OCI-LY1 (cell line): ENCODE data around the gene ZNF441.

Experiments used
- H2AFZ ChIP-seq: fragments of 200-600 bp; sonication (generic), shearing (Covaris generic); 2 replicates; pipeline ENCODE4 v1.6.0; 2014; ENCODE audit warnings: antibody characterized with exemption, mild to moderate bottlenecking, low read length
- H3F3A ChIP-seq: fragments of 200-600 bp; sonication (generic), shearing (Covaris generic); 2 replicates; pipeline ENCODE4 v1.6.0; 2014; ENCODE audit warnings: mild to moderate bottlenecking, antibody characterized with exemption, low read length, moderate library complexity; ENCODE audit not compliant: insufficient read depth
- H3K27ac ChIP-seq: fragments of 200-600 bp; sonication (generic); 2 replicates; pipeline ENCODE4 v1.5.1; 2014; ENCODE audit warnings: low read length, mixed run types, mild to moderate bottlenecking, low read depth; ENCODE audit not compliant: poor library complexity, severe bottlenecking
- H3K27me3 ChIP-seq: fragments of 200-600 bp; sonication (generic); 2 replicates; pipeline ENCODE4 v1.6.0; 2014; ENCODE audit warnings: antibody characterized with exemption, mild to moderate bottlenecking, low read length, moderate library complexity; ENCODE audit not compliant: insufficient read depth
- H3K36me3 ChIP-seq: fragments of 200-600 bp; sonication (generic); 2 replicates; pipeline ENCODE4 v1.6.1; 2014; ENCODE audit warnings: mild to moderate bottlenecking, antibody characterized with exemption, low read length, moderate library complexity, mixed read lengths; ENCODE audit not compliant: insufficient read depth
- H3K4me1 ChIP-seq: fragments of 200-600 bp; sonication (generic); 2 replicates; pipeline ENCODE4 v1.5.1; 2014; ENCODE audit warnings: mild to moderate bottlenecking, low read length, moderate library complexity; ENCODE audit not compliant: insufficient read depth, severe bottlenecking
- H3K4me2 ChIP-seq: fragments of 200-600 bp; sonication (generic), shearing (Covaris generic); 2 replicates; pipeline ENCODE4 v1.6.1; 2014; ENCODE audit warnings: low read length
- H3K4me3 ChIP-seq: fragments of 200-600 bp; sonication (generic); 2 replicates; pipeline ENCODE4 v1.5.1; 2014; ENCODE audit warnings: low read length, low read depth, mild to moderate bottlenecking, mixed read lengths; ENCODE audit not compliant: poor library complexity, severe bottlenecking
- H3K79me2 ChIP-seq: fragments of 200-600 bp; shearing (Covaris generic); 2 replicates; pipeline ENCODE4 v1.6.1; 2016; ENCODE audit warnings: mixed run types, low read length, mixed read lengths; ENCODE audit not compliant: insufficient read depth
- H3K9ac ChIP-seq: fragments of 200-600 bp; sonication (generic), shearing (Covaris generic); 2 replicates; pipeline ENCODE4 v1.6.1; 2014; ENCODE audit warnings: mild to moderate bottlenecking, low read length, mixed read lengths
- H3K9me2 ChIP-seq: fragments of 200-600 bp; sonication (generic), shearing (Covaris generic); 2 replicates; pipeline ENCODE4 v1.6.1; 2014; ENCODE audit warnings: low read depth, mild to moderate bottlenecking, low read length, mixed read lengths
- H3K9me3 ChIP-seq: fragments of 200-600 bp; shearing (Covaris generic); 2 replicates; pipeline ENCODE4 v1.6.1; 2014; ENCODE audit warnings: low read length, mixed read lengths
- H4K20me1 ChIP-seq: fragments of 200-600 bp; sonication (generic), shearing (Covaris generic); 2 replicates; pipeline ENCODE4 v1.6.0; 2016; ENCODE audit warnings: mild to moderate bottlenecking, low read length; ENCODE audit not compliant: insufficient read depth
- CTCF ChIP-seq: fragments of 200-600 bp; sonication (generic), shearing (Covaris generic); IDR thresholded peaks from 2 replicates; pipeline ENCODE4 v1.5.1; 2017; ENCODE audit warnings: mild to moderate bottlenecking, antibody characterized with exemption, low read length, moderate library complexity, mixed read lengths
- EZH2 ChIP-seq: fragments of 200-600 bp; sonication (generic), shearing (Covaris generic); IDR thresholded peaks from 2 replicates; pipeline ENCODE4 v1.8.0; 2017; ENCODE audit warnings: borderline replicate concordance, mixed run types, mild to moderate bottlenecking, antibody characterized with exemption, low read length, moderate library complexity, mixed read lengths

The ZNF441 gene

GRCh38 chr19:11763117-11763516, 3.7 kb upstream of the ZNF441 start:
- Histone ChIP-seq H3F3A (no peaks in the 10 kb centered on the region), H3K9me3 (0 out of 2 replicates have a peak, but pooled peaks cover 3% of the 10 kb centered on the region), H3K9me2 (no peaks in the 10 kb centered on the region), H3K36me3 (no peaks in the 10 kb centered on the region), H2AFZ (no peak overlapping the region), H3K27me3 (no peaks in the 10 kb centered on the region), H3K4me1 (peaks cover 10% of the 10 kb centered on the region), H4K20me1 (no peaks in the 10 kb centered on the region), H3K79me2 (no peaks in the 10 kb centered on the region), H3K27ac (no peak overlapping the region), H3K4me3 (no peak overlapping the region), H3K4me2 (0 out of 2 replicates have a peak overlapping the region, but pooled peaks have one; percentile 14), H3K9ac (no peak overlapping the region)
- no peak for TF ChIP-seq CTCF

- H3K36me3 ChIP-seq = 0 out of 2 replicates have a peak, but pooled peaks cover under 1% of the 10 kb centered on the region
Observed at GRCh38 chr19:11763611-11764010, 3.2 kb upstream of the ZNF441 start.

GRCh38 chr19:11767633-11768133, 883 bp downstream of the ZNF441 start:
- Histone ChIP-seq H4K20me1 (no peaks in the 10 kb centered on the region), H3K9me3 (peaks cover 12% of the 10 kb centered on the region), H3K4me3 (peak overlapping the region; percentile 95), H3K9ac (peak overlapping the region; percentile 87), H3K36me3 (peaks cover 22% of the 10 kb centered on the region), H3K79me2 (no peaks in the 10 kb centered on the region), H2AFZ (no peak overlapping the region), H3K9me2 (no peaks in the 10 kb centered on the region), H3K4me1 (peaks cover 11% of the 10 kb centered on the region), H3K4me2 (peak overlapping the region; percentile 74), H3K27me3 (no peaks in the 10 kb centered on the region), H3F3A (no peaks in the 10 kb centered on the region), H3K27ac (peak overlapping the region; percentile 49)
- TF ChIP-seq CTCF (no peak), EZH2 (no peak)

More at GRCh38 chr19:11763611-11764010, 3.2 kb upstream of the ZNF441 start:
- Histone ChIP-seq H3K4me3 (no peak overlapping the region), H3F3A (no peaks in the 10 kb centered on the region), H3K4me2 (no peak overlapping the region), H3K4me1 (peaks cover 11% of the 10 kb centered on the region), H3K79me2 (no peaks in the 10 kb centered on the region), H3K9me2 (no peaks in the 10 kb centered on the region), H3K9me3 (peaks cover 3% of the 10 kb centered on the region; the same call in 1 of the 2 replicates), H4K20me1 (no peaks in the 10 kb centered on the region), H3K27ac (no peak overlapping the region), H3K27me3 (no peaks in the 10 kb centered on the region), H2AFZ (no peak overlapping the region), H3K9ac (no peak overlapping the region)
- TF ChIP-seq CTCF = no peak
